ENCODE results near the gene RAPGEF4.

DNA sequence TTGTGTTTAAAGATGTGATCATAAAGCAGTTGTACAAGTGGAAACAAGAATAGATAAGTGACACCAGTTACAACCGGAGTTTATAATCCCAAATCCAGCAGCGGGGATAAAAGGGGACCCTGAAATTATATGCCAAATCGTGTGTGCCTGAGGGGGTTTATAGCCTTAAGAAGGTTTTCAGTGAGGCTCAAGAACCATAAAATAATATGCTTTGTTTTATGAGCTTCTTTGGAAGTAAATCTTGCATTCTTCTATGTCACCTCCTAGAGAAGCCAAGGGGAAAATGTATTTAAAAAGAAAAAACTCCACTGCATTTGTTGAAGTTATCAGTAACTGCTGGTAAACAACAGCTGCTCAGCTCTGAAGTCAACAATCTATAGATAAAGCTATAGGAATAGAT lies 314.2 kb downstream of the RAPGEF4 start:
- TF ChIP-seq POLR2A (IDR thresholded peaks at IDR 0.05) = no peak
- TF ChIP-seq, protein P1, sequence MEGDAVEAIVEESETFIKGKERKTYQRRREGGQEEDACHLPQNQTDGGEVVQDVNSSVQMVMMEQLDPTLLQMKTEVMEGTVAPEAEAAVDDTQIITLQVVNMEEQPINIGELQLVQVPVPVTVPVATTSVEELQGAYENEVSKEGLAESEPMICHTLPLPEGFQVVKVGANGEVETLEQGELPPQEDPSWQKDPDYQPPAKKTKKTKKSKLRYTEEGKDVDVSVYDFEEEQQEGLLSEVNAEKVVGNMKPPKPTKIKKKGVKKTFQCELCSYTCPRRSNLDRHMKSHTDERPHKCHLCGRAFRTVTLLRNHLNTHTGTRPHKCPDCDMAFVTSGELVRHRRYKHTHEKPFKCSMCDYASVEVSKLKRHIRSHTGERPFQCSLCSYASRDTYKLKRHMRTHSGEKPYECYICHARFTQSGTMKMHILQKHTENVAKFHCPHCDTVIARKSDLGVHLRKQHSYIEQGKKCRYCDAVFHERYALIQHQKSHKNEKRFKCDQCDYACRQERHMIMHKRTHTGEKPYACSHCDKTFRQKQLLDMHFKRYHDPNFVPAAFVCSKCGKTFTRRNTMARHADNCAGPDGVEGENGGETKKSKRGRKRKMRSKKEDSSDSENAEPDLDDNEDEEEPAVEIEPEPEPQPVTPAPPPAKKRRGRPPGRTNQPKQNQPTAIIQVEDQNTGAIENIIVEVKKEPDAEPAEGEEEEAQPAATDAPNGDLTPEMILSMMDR (IDR thresholded peaks at IDR 0.05) = no peak

Data from tibial nerve (tissue), 3 donors.